ENCODE measurements around the gene HPS3. TPM values are rescaled to one million over a fixed set of nuclear protein-coding genes. Genes with fewer than 3 reads are reported as not detected.

HPS3 gene, protein sequence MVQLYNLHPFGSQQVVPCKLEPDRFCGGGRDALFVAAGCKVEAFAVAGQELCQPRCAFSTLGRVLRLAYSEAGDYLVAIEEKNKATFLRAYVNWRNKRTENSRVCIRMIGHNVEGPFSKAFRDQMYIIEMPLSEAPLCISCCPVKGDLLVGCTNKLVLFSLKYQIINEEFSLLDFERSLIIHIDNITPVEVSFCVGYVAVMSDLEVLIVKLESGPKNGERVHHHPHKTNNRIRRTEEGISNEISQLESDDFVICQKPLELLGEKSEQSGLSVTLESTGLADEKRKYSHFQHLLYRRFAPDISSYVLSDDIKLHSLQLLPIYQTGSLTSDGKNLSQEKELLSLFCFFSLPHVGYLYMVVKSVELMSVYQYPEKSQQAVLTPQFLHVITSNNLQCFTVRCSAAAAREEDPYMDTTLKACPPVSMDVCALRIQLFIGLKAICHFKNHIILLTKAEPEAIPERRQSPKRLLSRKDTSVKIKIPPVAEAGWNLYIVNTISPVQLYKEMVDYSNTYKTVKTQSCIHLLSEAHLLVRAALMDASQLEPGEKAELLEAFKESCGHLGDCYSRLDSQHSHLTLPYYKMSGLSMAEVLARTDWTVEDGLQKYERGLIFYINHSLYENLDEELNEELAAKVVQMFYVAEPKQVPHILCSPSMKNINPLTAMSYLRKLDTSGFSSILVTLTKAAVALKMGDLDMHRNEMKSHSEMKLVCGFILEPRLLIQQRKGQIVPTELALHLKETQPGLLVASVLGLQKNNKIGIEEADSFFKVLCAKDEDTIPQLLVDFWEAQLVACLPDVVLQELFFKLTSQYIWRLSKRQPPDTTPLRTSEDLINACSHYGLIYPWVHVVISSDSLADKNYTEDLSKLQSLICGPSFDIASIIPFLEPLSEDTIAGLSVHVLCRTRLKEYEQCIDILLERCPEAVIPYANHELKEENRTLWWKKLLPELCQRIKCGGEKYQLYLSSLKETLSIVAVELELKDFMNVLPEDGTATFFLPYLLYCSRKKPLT
- total RNA-seq, result 10.3 and 16.0 TPM in 2 replicates

DNA sequence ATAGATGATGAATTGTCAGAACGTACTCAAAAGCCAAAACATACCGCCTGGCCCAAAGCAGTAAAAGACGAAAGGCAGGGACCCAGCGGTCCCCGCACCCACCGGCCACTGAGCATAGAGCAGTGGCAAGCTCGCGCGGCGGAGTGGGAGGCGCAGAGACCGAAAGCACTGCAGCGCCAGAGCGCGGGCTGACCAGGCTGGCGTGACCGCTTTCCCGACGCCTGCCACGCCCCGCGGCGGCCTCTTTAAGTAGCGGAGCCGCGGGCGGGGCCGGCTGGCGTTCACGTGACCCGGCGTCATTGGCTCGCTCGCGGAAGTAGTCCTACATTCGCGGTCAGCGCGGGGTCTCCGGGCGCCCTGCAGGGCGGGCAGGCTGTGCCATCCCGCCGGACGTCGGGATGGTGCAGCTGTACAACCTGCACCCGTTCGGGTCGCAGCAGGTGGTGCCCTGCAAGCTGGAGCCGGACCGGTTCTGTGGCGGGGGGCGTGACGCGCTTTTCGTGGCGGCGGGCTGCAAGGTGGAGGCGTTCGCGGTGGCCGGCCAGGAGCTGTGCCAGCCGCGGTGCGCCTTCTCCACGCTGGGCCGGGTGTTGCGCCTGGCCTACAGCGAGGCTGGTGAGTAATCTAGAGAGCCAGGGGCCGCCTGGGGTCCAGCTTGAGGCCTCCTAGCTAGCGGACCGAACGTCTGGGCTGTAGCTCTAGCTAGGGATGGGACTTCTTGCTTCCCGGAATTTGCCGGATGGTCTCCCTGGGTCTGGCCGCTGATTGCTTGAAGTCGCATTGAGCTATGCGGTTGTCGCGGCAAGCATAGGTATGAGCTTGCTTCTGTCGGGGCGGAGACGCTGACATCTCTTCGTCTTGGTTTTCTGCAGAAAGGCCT lies at the start of gene HPS3:
HPS3 (plus strand) TSS at position 313 of the 880 bp plus-strand sequence; CDS start at position 399, 86 bp downstream.

DNA sequence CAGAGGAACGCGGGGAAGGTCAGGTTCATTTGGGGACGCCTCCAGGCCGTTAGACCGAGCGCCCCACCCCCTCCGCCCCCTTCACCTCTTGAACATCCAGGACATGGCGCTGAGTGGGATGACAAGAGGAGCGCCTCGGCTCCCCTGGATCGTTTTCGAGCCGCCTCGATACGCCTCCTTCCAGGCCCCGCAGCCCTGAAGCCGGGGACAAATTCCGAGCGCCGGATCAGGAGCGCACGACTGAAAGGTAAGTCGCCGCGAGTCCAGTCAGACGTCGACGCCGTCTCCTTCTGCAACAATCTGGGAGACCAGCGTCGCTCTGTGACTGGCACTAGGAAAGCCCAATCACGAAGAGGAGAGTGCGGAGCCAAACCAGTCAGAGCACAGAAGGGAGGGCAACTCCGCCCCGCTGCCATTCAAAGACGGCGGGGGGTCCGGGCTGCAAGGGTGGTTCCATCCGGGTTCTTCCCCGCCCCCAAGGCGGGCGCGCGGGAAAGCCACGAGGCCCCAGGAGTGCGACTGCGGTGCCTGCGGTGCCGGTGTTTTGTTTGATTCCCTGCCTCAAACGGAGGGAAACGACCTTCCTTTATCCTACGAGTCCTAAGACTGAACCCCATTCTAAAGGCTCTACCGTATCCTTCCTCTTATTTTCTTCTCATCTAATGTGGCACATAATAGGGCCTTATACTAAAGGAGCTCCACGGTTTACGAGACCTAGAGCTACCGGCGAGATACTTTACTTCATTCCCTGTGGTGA lies 43.0 kb upstream of the HPS3 start, which contains the start of gene HLTF:
HLTF (minus strand) TSS at position 302 of the 757 bp plus-strand sequence; CDS start at position 105, 197 bp downstream.

DNA sequence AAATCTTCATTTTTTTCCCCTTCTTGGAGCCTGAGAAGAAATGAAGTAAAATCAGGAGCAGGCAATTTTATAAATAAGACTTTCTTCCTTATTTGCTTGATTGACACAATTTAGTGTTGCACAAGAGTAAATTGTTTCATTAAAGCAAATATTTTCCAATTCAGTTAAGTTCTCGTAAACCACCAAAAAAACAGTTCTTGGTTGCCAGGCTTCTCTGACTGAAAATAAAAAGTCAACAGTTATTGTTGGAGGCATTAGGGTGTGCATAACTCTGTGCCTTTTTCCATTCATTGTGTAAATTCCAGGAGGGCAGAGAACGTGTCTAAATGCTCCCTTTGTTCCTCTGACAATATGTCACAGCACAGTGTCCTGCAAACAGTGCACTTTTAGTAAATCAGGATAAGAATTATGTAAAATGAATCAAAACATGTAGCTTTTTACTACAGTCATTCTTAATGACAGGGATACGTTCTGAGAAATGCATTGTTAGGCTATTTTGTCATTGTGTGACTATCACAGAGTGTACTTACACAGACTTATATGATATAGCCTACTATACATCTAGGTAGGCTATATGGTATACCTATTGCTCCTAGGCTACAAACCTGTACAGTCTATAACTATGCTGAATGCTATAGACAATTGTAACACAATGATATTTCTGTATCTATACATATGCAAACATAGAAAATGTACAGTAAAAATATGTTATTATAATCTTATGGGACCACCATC lies 92.5 kb downstream of the HPS3 start, which contains the start of gene CP:
CP (minus strand) TSS at position 47 of the 735 bp plus-strand sequence; CDS start at position 10, 37 bp downstream.

Other genes with a start within 250 kb of the HPS3 start
- gene GYG1, start 138.1 kb upstream of the HPS3 start, total RNA-seq, result 33.6 and 46.8 TPM in 2 replicates
- 21.6 and 28.5 TPM in 2 replicates for gene HLTF, start 43.1 kb upstream of the HPS3 start, total RNA-seq
- gene CP, start 92.2 kb downstream of the HPS3 start, total RNA-seq, result 0.28 TPM in 1 of 2 replicates, not detected in the other
- 56.6 and 75.3 TPM in 2 replicates for gene TM4SF18, start 204.0 kb downstream of the HPS3 start, total RNA-seq
- gene TM4SF1, start 248.0 kb downstream of the HPS3 start, total RNA-seq, result 774 and 910 TPM in 2 replicates

All from endothelial cell of coronary artery (primary cell).